Fibroblast of lung (primary cell): ENCODE results near the gene STAC. TPM values are rescaled to one million over a fixed set of nuclear protein-coding genes. Genes with fewer than 3 reads are reported as not detected.

Source experiments
- DNase-seq, 2 donors: peaks; one replicate each; pipeline versions ENCODE4 v3.0.0 to v3.0.0-alpha.2; 2010; ENCODE audit warnings: low read depth in 2 of 2
- H2AFZ ChIP-seq: 2 replicates; pipeline ENCODE4 v1.5.1; 2012; ENCODE audit warnings: low read length, control low read depth, inconsistent platforms
- H3K27ac ChIP-seq: 2 replicates; pipeline ENCODE4 v1.5.1; 2011; ENCODE audit warnings: low read length, control low read depth; ENCODE audit not compliant: insufficient read depth
- H3K27me3 ChIP-seq: 2 replicates; pipeline ENCODE4 v1.5.1; 2011; ENCODE audit warnings: mild to moderate bottlenecking, low read length; ENCODE audit not compliant: control insufficient read depth, insufficient read depth
- H3K36me3 ChIP-seq: 2 replicates; pipeline ENCODE4 v1.5.1; 2011; ENCODE audit warnings: low read length; ENCODE audit not compliant: control insufficient read depth, insufficient read depth
- H3K4me1 ChIP-seq: 2 replicates; pipeline ENCODE4 v1.5.1; 2011; ENCODE audit warnings: low read length; ENCODE audit not compliant: control insufficient read depth, insufficient read depth; ENCODE audit errors: extremely low read depth
- H3K4me2 ChIP-seq: 2 replicates; pipeline ENCODE4 v1.5.1; 2011; ENCODE audit warnings: low read length, control low read depth; ENCODE audit not compliant: insufficient read depth; ENCODE audit errors: extremely low read depth
- H3K4me3 ChIP-seq, 4 experiments: fragments of 200-600 bp in 1 of 4; sonication (generic) in 1 of 4; replicated peaks in 1 of 4; 2 replicates each; pipeline ENCODE4 v1.5.1; 2011 to 2016; ENCODE audit warnings: low read length in 4 of 4, low read depth in 3 of 4, mild to moderate bottlenecking in 3 of 4, control low read depth in 2 of 4, inconsistent platforms in 1 of 4, mixed read lengths in 1 of 4; ENCODE audit not compliant: insufficient read depth in 1 of 4; ENCODE audit errors: control extremely low read depth in 1 of 4
- H3K79me2 ChIP-seq: 2 replicates; pipeline ENCODE4 v1.5.1; 2012; ENCODE audit warnings: mild to moderate bottlenecking, low read length, inconsistent platforms; ENCODE audit not compliant: control insufficient read depth, insufficient read depth
- H3K9ac ChIP-seq: 2 replicates; pipeline ENCODE4 v1.5.1; 2011; ENCODE audit warnings: mild to moderate bottlenecking, low read length, control low read depth; ENCODE audit not compliant: insufficient read depth
- H3K9me3 ChIP-seq: 2 replicates; pipeline ENCODE4 v1.5.1; 2012; ENCODE audit warnings: low read depth, low read length; ENCODE audit not compliant: control insufficient read depth, insufficient read depth
- H4K20me1 ChIP-seq: 2 replicates; pipeline ENCODE4 v1.5.1; 2011; ENCODE audit warnings: low read length; ENCODE audit not compliant: control insufficient read depth, insufficient read depth; ENCODE audit errors: extremely low read depth
- CTCF ChIP-seq, 2 donors: IDR thresholded peaks in 1 of 2; conservative IDR thresholded peaks in 1 of 2; 1 replicate in 1 of 2; 2 replicates in 1 of 2; pipeline ENCODE4 v1.5.1; 2011 to 2012; ENCODE audit warnings: low read length in 2 of 2, control low read depth in 1 of 2, inconsistent platforms in 1 of 2, low read depth in 1 of 2, mild to moderate bottlenecking in 1 of 2
- EZH2 ChIP-seq: IDR thresholded peaks from 2 replicates; pipeline ENCODE4 v1.5.1; 2012; ENCODE audit warnings: low read length, control low read depth, mild to moderate bottlenecking; ENCODE audit errors: missing control alignments
- polyA plus RNA-seq, 2 donors: library from polyadenylated mRNA; depleted of rRNA in 1 of 2; stranded (reverse) in 1 of 2; unstranded in 1 of 2; fragments of >200 nt; gene quantifications; 2 replicates each; pipeline ENCODE4 v1.2.1, GENCODE V29; 2011 to 2012; ENCODE audit warnings: missing spikeins in 1 of 2
- total RNA-seq: library from RNA; depleted of rRNA; stranded (reverse); fragments of >200 nt; gene quantifications from 2 replicates; pipeline ENCODE4 v1.2.1, GENCODE V29; 2014

Gene STAC
- total and polyA plus RNA-seq, 2 donors (not counting 1 experiment from before 2014, with no cell fraction given) = 6.8 to 7.4 TPM

- no peak overlapping the region for H3K9ac ChIP-seq
- no peaks in the 10 kb centered on the region for H3K9me3 ChIP-seq
- no peak overlapping the region for H3K4me3 ChIP-seq
- H2AFZ ChIP-seq = no peak overlapping the region
- no peaks in the 10 kb centered on the region for H3K79me2 ChIP-seq
- no peaks in the 10 kb centered on the region for H3K4me1 ChIP-seq
- no peak overlapping the region for H3K4me2 ChIP-seq
- DNase-seq = peak in 1 of 2 donors; percentile 32
- no peaks in the 10 kb centered on the region for H3K36me3 ChIP-seq
- no peaks in the 10 kb centered on the region for H4K20me1 ChIP-seq
- no peak overlapping the region for H3K27ac ChIP-seq
- no peaks in the 10 kb centered on the region for H3K27me3 ChIP-seq
- TF ChIP-seq CTCF (conservative IDR thresholded peaks at IDR 0.05 in 1 of 2, IDR thresholded peaks at IDR 0.05 in 1 of 2; ENCODE audit: low read depth in 1 of 2, low read length in 2 of 2) (no peak), EZH2 (no peak)
These were observed 104.1 kb downstream of the STAC start for GRCh38 chr3:36484386-36484785.

GRCh38 chr3:36486009-36486795 is 105.9 kb downstream of the STAC start:
- Histone ChIP-seq H3K4me1 (no peaks in the 10 kb centered on the region), H2AFZ (no peak overlapping the region), H3K27ac (no peak overlapping the region), H3K79me2 (no peaks in the 10 kb centered on the region), H3K4me2 (no peak overlapping the region), H4K20me1 (no peaks in the 10 kb centered on the region), H3K36me3 (no peaks in the 10 kb centered on the region), H3K27me3 (no peaks in the 10 kb centered on the region), H3K4me3 (no peak overlapping the region), H3K9me3 (no peaks in the 10 kb centered on the region), H3K9ac (no peak overlapping the region)
- no peak for TF ChIP-seq EZH2
- no peak for TF ChIP-seq CTCF (conservative IDR thresholded peaks at IDR 0.05 in 1 of 2, IDR thresholded peaks at IDR 0.05 in 1 of 2; ENCODE audit: low read depth in 1 of 2, low read length in 2 of 2)
- no peak for DNase-seq

GRCh38 chr3:36487616-36488015 is 107.3 kb downstream of the STAC start:
- TF ChIP-seq EZH2 (no peak), CTCF (conservative IDR thresholded peaks at IDR 0.05 in 1 of 2, IDR thresholded peaks at IDR 0.05 in 1 of 2; ENCODE audit: low read depth in 1 of 2, low read length in 2 of 2) (no peak)
- Histone ChIP-seq H3K27ac (no peak overlapping the region), H3K36me3 (no peaks in the 10 kb centered on the region)

More at GRCh38 chr3:36487616-36488015, 107.3 kb downstream of the STAC start:
- no peaks in the 10 kb centered on the region for H4K20me1 ChIP-seq
- H3K9me3 ChIP-seq = no peaks in the 10 kb centered on the region
- H3K4me3 ChIP-seq = no peak overlapping the region
- H3K9ac ChIP-seq = no peak overlapping the region
- DNase-seq = no peak
- H3K27me3 ChIP-seq = no peaks in the 10 kb centered on the region
- H3K4me1 ChIP-seq = no peaks in the 10 kb centered on the region
- H3K4me2 ChIP-seq = no peak overlapping the region
- no peaks in the 10 kb centered on the region for H3K79me2 ChIP-seq
- H2AFZ ChIP-seq = no peak overlapping the region
